Neural crest cell (in vitro differentiated cells): ENCODE data around the gene HMGB1. TPM values are rescaled to one million over a fixed set of nuclear protein-coding genes. Genes with fewer than 3 reads are reported as not detected.
"Not testable (repeated sequence)": the region's sequence is repeated elsewhere in the genome, so short reads cannot be mapped to it uniquely, and the experiment has no call there.

ENCODE experiments used
- DNase-seq: peaks from one replicate; pipeline ENCODE4 v3.0.0; 2021; ENCODE audit warnings: low read depth, mixed read lengths, low spot score
- H3K27ac Mint-ChIP-seq: one replicate; pipeline ENCODE4 v1.8.0; 2021; ENCODE audit warnings: mild to moderate bottlenecking, mixed read lengths; ENCODE audit not compliant: unreplicated experiment
- H3K27me3 Mint-ChIP-seq: 2 replicates; pipeline ENCODE4 v1.8.0; 2021; ENCODE audit warnings: low read depth, mild to moderate bottlenecking, mixed read lengths
- H3K36me3 Mint-ChIP-seq: 2 replicates; pipeline ENCODE4 v1.8.0; 2021; ENCODE audit warnings: low read depth, mild to moderate bottlenecking, mixed read lengths
- H3K4me1 Mint-ChIP-seq: 2 replicates; pipeline ENCODE4 v1.8.0; 2021; ENCODE audit warnings: mixed read lengths
- H3K4me3 Mint-ChIP-seq: one replicate; pipeline ENCODE4 v1.8.0; 2021; ENCODE audit warnings: mild to moderate bottlenecking, mixed read lengths
- H3K9me3 Mint-ChIP-seq: 2 replicates; pipeline ENCODE4 v1.8.0; 2021; ENCODE audit warnings: mixed read lengths
- CTCF ChIP-seq: fragments of 200-600 bp; sonication (generic); conservative IDR thresholded peaks from 2 replicates; pipeline ENCODE4 v1.5.0; 2021; ENCODE audit warnings: antibody characterized with exemption, mild to moderate bottlenecking
- total RNA-seq: library from RNA; stranded (reverse); gene quantifications from 2 replicates; pipeline ENCODE4 v1.2.1, GENCODE V29; 2021

HMGB1 gene
- total RNA-seq, 1 donor from 2014 or later, result 735 TPM

DNA sequence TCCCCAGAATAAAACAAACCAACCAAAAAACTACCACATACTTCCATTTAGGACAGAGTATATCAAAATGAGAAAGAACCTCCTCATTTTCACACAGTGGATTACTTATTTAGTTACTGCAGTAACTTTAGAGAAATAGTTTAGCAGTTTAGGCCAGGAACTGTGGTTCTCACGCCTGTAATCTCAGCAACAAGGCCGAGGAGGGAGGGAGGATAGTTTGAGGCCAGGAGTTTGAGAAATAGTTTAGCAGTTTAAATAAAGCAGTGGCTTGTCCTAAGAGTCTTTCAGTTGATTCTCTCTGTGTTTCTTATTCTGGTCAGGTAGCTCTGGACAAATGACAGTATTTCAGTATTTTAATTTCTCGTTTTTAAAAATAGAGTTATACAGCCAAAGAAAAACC, 9.4 kb downstream of the HMGB1 start:
- Mint-ChIP-seq H3K4me1 (peaks cover 8% of the 10 kb centered on the region), H3K27me3 (peaks cover 6% of the 10 kb centered on the region), H3K27ac (no peak overlapping the region), H3K4me3 (peak overlapping the region; percentile 40), H3K36me3 (peaks cover 13% of the 10 kb centered on the region), H3K9me3 (no peaks in the 10 kb centered on the region)
- no peak for DNase-seq
- TF ChIP-seq CTCF, result no peak

DNA sequence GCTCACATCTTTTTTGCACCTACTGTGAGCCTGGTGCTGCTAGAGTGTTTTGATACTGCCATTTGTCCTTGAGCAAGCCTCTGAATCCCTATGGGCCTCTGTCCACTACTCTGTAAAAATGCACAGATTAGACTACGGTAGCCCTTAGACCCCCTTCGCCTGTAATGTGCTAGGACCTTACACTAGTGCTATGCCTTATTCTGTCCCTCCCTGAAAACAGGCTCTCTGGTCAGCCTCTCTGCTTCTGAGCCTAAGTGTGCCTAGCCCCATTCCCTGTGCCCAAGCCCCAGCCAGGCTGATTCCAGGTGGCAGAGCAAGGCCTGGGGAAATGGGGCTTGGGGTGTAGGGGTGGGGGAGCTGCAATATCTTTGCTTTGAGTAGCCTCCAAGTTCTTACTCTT, 10.7 kb downstream of the HMGB1 start:
- H3K27me3 Mint-ChIP-seq, result peaks cover 5% of the 10 kb centered on the region
- H3K27ac Mint-ChIP-seq, result no peak overlapping the region
- DNase-seq, result no peak
- peaks cover 6% of the 10 kb centered on the region for H3K4me1 Mint-ChIP-seq
- H3K9me3 Mint-ChIP-seq, result no peaks in the 10 kb centered on the region
- no peak for TF ChIP-seq CTCF
- H3K4me3 Mint-ChIP-seq, result peak overlapping the region; percentile 11
- H3K36me3 Mint-ChIP-seq, result peaks cover 12% of the 10 kb centered on the region

GRCh38 chr13:30453727-30454126, 12.0 kb downstream of the HMGB1 start:
- peaks cover 6% of the 10 kb centered on the region for H3K4me1 Mint-ChIP-seq
- H3K27ac Mint-ChIP-seq, result no peak overlapping the region
- H3K27me3 Mint-ChIP-seq, result peaks cover 2% of the 10 kb centered on the region
- peaks cover 8% of the 10 kb centered on the region for H3K36me3 Mint-ChIP-seq
- no peak for DNase-seq
- peak; percentile 43 for TF ChIP-seq CTCF
- no peaks in the 10 kb centered on the region for H3K9me3 Mint-ChIP-seq
- no peak overlapping the region for H3K4me3 Mint-ChIP-seq

DNA sequence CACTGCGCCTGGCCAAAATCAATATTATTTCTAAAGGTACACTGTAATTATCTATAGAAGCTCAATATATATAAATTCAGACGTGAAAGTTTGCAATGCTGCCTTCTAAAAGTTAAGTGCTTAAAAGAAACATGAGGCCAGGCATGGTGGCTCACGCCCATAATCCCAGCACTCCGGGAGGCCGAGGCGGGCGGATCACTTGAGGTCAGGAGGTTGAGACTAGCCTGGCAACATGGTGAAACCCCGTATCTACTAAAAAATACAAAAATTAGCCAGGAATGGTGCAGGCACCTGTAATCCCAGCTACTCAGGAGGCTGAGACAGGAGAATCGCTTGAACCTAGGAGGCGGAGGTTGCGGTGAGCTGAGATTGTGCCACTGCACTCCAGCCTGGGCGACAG, 14.3 kb downstream of the HMGB1 start:
- H3K27ac Mint-ChIP-seq, DNase-seq, H3K4me1 Mint-ChIP-seq, H3K4me3 Mint-ChIP-seq, H3K36me3 Mint-ChIP-seq, H3K9me3 Mint-ChIP-seq, H3K27me3 Mint-ChIP-seq: not testable (repeated sequence)

DNA sequence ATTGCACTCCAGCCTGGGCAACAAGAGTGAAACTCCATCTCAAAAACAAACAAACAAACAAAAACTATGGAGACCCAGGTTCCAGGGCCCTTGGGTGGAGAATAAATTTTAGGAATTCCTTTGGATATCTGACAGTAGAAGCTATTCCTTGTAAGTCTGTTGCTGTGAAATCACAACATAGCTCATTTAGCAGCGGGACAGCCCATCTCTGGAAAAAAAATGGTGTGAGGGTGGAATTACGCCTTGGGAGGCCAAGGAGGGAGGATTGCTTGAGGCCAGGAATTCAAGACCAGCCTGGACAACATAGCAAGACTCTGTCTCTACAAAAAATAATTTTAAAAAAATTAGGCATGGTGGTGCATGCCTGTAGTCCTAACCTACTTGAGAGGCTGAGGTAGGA, 15.7 kb downstream of the HMGB1 start:
- no peaks in the 10 kb centered on the region for H3K9me3 Mint-ChIP-seq

DNA sequence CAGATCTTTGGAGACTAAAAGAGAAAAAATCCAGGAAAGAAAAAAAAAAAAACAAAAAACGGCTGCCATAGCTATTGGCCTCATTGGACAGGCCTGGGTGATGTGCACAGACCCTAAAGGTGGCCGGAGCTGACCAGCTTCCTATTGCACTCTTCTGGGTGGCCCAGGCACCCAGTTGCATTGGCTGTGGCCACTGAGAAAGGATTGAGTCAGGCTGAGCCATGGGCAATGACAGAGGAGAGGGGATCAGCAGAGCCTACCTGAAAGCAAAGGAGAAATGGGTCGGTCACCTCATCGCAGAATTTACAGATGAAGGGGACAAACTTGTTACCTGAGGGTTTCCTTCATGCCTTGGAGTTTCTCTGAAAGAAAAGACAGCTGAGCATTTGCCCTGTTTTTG, 17.3 kb downstream of the HMGB1 start:
- Mint-ChIP-seq H3K36me3 (no peaks in the 10 kb centered on the region), H3K4me3 (no peak overlapping the region), H3K9me3 (no peaks in the 10 kb centered on the region), H3K27ac (no peak overlapping the region), H3K27me3 (peaks cover 10% of the 10 kb centered on the region), H3K4me1 (peaks cover 18% of the 10 kb centered on the region)
- no peak for TF ChIP-seq CTCF
- DNase-seq, result no peak

More for the DNA sequence above, 15.7 kb downstream of the HMGB1 start:
- Mint-ChIP-seq H3K36me3 (no peaks in the 10 kb centered on the region), H3K27me3 (peaks cover 9% of the 10 kb centered on the region), H3K4me3 (no peak overlapping the region), H3K27ac (no peak overlapping the region), H3K4me1 (peaks cover 13% of the 10 kb centered on the region)
- DNase-seq, result no peak
- TF ChIP-seq CTCF, result no peak
